A549 (cell line): Measurements from ENCODE around the gene DCDC2. TPM values are rescaled to one million over a fixed set of nuclear protein-coding genes. Genes with fewer than 3 reads are reported as not detected.

Experiments
- ATAC-seq, 2 experiments: fragments of 200-7000 bp in 1 of 2; fragments of >200 bp in 1 of 2; cut with Nextera tagmentation in 1 of 2; cut with Tn5 transposase in 1 of 2; 3 replicates each; pipeline versions ENCODE4 v1.8.0 to v1.9.1; 2018 to 2020; ENCODE audit warnings: mild to moderate bottlenecking in 1 of 2, moderate library complexity in 1 of 2
- CTCF ChIA-PET: fragments of 300-600 bp; sonication (Branson Sonifier 250); formaldehyde crosslinking; extraction: SDS; loops from one replicate; lab custom pipeline; 2021; ENCODE audit warnings: antibody characterized with exemption, inconsistent platforms; lab: Yijun Ruan, JAX
- POLR2A ChIA-PET: fragments of 350-600 bp; formaldehyde crosslinking; extraction: SDS; loops from one replicate; lab custom pipeline; 2021; ENCODE audit warnings: antibody characterized with exemption, inconsistent platforms; lab: Yijun Ruan, JAX
- DNase-seq, 2 experiments: peaks; one replicate each; pipeline versions ENCODE4 v3.0.0 to v3.0.0-alpha.2; 2011 to 2016; ENCODE audit warnings: low read depth in 1 of 2, low spot score in 1 of 2
- FAIRE-seq: peaks from 2 replicates; lab custom pipeline; 2011; peaks lifted over from hg19 to GRCh38; lab: Jason Lieb, UNC
- H3K27ac ChIP-seq, 2 experiments: fragments of >200 bp; sonication (Bioruptor Twin); formaldehyde crosslinking; 3 replicates each; pipeline ENCODE4 v1.5.1; 2016 to 2017
- H3K4me1 ChIP-seq: fragments of >200 bp; sonication (Bioruptor Twin); formaldehyde crosslinking; 3 replicates; pipeline ENCODE4 v1.6.1; 2016
- H3K4me2 ChIP-seq: fragments of >200 bp; sonication (Bioruptor Twin); formaldehyde crosslinking; 3 replicates; pipeline ENCODE4 v1.6.1; 2016
- H3K4me3 ChIP-seq: fragments of >200 bp; sonication (Bioruptor Twin); formaldehyde crosslinking; 3 replicates; pipeline ENCODE4 v1.5.1; 2016
- H3K9me3 ChIP-seq: fragments of >200 bp; sonication (Bioruptor Twin); formaldehyde crosslinking; 3 replicates; pipeline ENCODE4 v1.6.1; 2016
- BHLHE40 ChIP-seq: IDR thresholded peaks from 2 replicates; pipeline ENCODE4 v1.6.1; 2012; ENCODE audit warnings: low read depth, low read length, inconsistent platforms
- CHD4 ChIP-seq: fragments of 200-600 bp; sonication (generic); IDR thresholded peaks from 2 replicates; pipeline ENCODE4 v1.6.1; 2016; ENCODE audit warnings: antibody characterized with exemption, mild to moderate bottlenecking, borderline replicate concordance
- GATA3 ChIP-seq: IDR thresholded peaks from 2 replicates; pipeline ENCODE4 v1.6.1; 2012; ENCODE audit warnings: borderline replicate concordance
- HDAC2 ChIP-seq: fragments of 200-600 bp; sonication (generic); IDR thresholded peaks from 2 replicates; pipeline ENCODE4 v1.6.1; 2016
- JUN ChIP-seq, 2 experiments: fragments of >200 bp; sonication (Bioruptor Twin); formaldehyde crosslinking; IDR thresholded peaks; 2 replicates in 1 of 2; 3 replicates in 1 of 2; pipeline ENCODE4 v1.6.1; 2016 to 2017
- MYC ChIP-seq: IDR thresholded peaks from 2 replicates; pipeline ENCODE4 v1.6.1; 2012; ENCODE audit warnings: mild to moderate bottlenecking, inconsistent platforms, low read length, improper control_type of control experiment, borderline replicate concordance
- POLR2AphosphoS2 ChIP-seq: conservative IDR thresholded peaks from 2 replicates; pipeline ENCODE4 v1.6.1; 2012; ENCODE audit warnings: low read length, improper control_type of control experiment, inconsistent platforms
- RAD21 ChIP-seq, 2 experiments: fragments of >200 bp in 1 of 2; sonication (Bioruptor Twin) in 1 of 2; formaldehyde crosslinking in 1 of 2; IDR thresholded peaks in 1 of 2; conservative IDR thresholded peaks in 1 of 2; 2 replicates in 1 of 2; 3 replicates in 1 of 2; pipeline ENCODE4 v1.6.1; 2012 to 2018; ENCODE audit warnings: inconsistent platforms in 1 of 2
- RFX5 ChIP-seq: fragments of 450-650 bp; IDR thresholded peaks from 2 replicates; pipeline ENCODE4 v1.7.1; 2014; ENCODE audit warnings: antibody characterized with exemption, mild to moderate bottlenecking, moderate library complexity
- SMC3 ChIP-seq: fragments of >200 bp; sonication (Bioruptor Twin); formaldehyde crosslinking; IDR thresholded peaks from 3 replicates; pipeline ENCODE4 v1.6.1; 2018; ENCODE audit warnings: inconsistent platforms
- WGBS: methylation state at CpG from one replicate; pipeline ENCODE4 v1.1.6; 2017; ENCODE audit errors: missing lambda C conversion rate; 5-methylcytosine and 5-hydroxymethylcytosine counted together
- polyA plus RNA-seq, 4 experiments: library from polyadenylated mRNA; depleted of rRNA in 3 of 4; stranded (reverse); fragments of >200 nt; fragmentation: RNase III in 1 of 4; extraction: RNeasy Plus Mini Kit Qiagen cat#74134 plus additional on column Dnase treatment in 1 of 4; gene quantifications; 2 replicates in 3 of 4; 3 replicates in 1 of 4; pipeline ENCODE4 v1.2.3, GENCODE V29; 2011 to 2017
- TF ChIP-seq, protein P1 (sequence below): fragments of 200-600 bp; sonication (generic); IDR thresholded peaks from 2 replicates; pipeline ENCODE4 v1.6.1; 2016; ENCODE audit warnings: antibody characterized with exemption, mild to moderate bottlenecking, moderate library complexity
- TF ChIP-seq, protein P2 (sequence below): fragments of 250-450 bp; sonication (Bioruptor Pico); IDR thresholded peaks from 2 replicates; pipeline ENCODE4 v1.5.0; 2020; ENCODE audit warnings: low read depth, mild to moderate bottlenecking, moderate library complexity
- TF ChIP-seq, protein P3 (sequence below): fragments of 450-650 bp; IDR thresholded peaks from 2 replicates; pipeline ENCODE4 v1.6.1; 2014; ENCODE audit warnings: antibody characterized with exemption
- TF ChIP-seq, protein P4 (sequence below): fragments of >200 bp; sonication (Bioruptor Twin); formaldehyde crosslinking; IDR thresholded peaks from 3 replicates; pipeline ENCODE4 v1.5.1; 2016
- TF ChIP-seq, protein P5 (sequence below): IDR thresholded peaks from 2 replicates; pipeline ENCODE4 v1.6.1; 2012

Gene DCDC2
- polyA plus RNA-seq, 2 of the 4 experiments (the other 2 are of a cell fraction), result 9.1 to 9.4 TPM

DNA sequence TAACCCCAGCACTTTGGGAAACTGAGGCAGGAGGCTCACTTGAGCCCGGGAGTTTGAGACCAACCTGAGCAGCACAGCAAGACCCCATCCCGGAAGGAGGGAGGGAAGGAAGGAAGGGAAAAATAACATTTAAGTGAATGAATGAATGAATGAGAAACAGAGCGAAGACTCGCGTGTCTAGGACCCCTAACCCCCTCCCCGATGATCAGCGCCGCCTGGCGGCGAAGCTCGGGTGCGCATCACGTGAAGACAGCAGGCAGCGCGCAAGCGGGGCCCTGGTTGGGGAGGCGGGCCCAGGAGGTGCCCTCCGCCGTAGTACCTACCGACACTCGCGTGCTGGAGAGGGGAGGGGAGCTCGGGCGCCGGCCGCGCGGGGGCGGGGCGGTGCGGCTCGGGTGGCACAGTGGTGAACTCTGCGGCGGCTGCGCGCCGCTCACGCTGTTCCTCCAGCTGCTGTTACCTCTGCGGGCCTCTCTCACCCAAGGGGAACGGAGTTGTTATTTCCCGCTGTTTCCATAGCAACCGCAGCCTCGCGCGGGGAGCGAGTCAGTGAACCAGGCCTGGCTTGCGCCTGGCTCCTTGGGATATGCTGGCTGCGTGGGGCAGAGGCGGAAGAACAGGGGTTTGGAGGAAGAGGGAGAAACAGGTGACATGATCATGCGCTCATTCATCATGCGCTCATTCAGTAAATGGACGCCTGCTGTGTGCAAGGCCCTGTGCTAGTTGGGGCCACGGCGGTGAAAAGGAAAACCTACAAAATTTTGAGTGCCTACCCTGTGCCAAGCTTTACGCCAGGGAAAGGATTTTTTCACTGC, 2.0 kb upstream of the DCDC2 start:
- TF ChIP-seq GATA3, result peak; percentile 22; the same call in 1 of the 2 replicates
- peak; percentile 53; the same call in 1 of the 2 replicates for TF ChIP-seq MYC
- TF ChIP-seq, protein P1, sequence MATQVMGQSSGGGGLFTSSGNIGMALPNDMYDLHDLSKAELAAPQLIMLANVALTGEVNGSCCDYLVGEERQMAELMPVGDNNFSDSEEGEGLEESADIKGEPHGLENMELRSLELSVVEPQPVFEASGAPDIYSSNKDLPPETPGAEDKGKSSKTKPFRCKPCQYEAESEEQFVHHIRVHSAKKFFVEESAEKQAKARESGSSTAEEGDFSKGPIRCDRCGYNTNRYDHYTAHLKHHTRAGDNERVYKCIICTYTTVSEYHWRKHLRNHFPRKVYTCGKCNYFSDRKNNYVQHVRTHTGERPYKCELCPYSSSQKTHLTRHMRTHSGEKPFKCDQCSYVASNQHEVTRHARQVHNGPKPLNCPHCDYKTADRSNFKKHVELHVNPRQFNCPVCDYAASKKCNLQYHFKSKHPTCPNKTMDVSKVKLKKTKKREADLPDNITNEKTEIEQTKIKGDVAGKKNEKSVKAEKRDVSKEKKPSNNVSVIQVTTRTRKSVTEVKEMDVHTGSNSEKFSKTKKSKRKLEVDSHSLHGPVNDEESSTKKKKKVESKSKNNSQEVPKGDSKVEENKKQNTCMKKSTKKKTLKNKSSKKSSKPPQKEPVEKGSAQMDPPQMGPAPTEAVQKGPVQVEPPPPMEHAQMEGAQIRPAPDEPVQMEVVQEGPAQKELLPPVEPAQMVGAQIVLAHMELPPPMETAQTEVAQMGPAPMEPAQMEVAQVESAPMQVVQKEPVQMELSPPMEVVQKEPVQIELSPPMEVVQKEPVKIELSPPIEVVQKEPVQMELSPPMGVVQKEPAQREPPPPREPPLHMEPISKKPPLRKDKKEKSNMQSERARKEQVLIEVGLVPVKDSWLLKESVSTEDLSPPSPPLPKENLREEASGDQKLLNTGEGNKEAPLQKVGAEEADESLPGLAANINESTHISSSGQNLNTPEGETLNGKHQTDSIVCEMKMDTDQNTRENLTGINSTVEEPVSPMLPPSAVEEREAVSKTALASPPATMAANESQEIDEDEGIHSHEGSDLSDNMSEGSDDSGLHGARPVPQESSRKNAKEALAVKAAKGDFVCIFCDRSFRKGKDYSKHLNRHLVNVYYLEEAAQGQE, result no peak
- peak; percentile 88 for TF ChIP-seq BHLHE40
- TF ChIP-seq, protein P2, sequence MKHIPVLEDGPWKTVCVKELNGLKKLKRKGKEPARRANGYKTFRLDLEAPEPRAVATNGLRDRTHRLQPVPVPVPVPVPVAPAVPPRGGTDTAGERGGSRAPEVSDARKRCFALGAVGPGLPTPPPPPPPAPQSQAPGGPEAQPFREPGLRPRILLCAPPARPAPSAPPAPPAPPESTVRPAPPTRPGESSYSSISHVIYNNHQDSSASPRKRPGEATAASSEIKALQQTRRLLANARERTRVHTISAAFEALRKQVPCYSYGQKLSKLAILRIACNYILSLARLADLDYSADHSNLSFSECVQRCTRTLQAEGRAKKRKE, result no peak
- TF ChIP-seq SMC3, result peak; percentile 87
- TF ChIP-seq HDAC2, result no peak
- TF ChIP-seq CHD4, result peak; percentile 31; the same call in 1 of the 2 replicates
- peak; percentile 76 for TF ChIP-seq RFX5
- peak in 1 of 2 experiments; percentile 51; a peak in 1 of 5 replicates for TF ChIP-seq JUN (IDR thresholded peaks at IDR 0.05)
- TF ChIP-seq, protein P3, sequence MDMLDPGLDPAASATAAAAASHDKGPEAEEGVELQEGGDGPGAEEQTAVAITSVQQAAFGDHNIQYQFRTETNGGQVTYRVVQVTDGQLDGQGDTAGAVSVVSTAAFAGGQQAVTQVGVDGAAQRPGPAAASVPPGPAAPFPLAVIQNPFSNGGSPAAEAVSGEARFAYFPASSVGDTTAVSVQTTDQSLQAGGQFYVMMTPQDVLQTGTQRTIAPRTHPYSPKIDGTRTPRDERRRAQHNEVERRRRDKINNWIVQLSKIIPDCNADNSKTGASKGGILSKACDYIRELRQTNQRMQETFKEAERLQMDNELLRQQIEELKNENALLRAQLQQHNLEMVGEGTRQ, result peak; percentile 75
- TF ChIP-seq, protein P4, sequence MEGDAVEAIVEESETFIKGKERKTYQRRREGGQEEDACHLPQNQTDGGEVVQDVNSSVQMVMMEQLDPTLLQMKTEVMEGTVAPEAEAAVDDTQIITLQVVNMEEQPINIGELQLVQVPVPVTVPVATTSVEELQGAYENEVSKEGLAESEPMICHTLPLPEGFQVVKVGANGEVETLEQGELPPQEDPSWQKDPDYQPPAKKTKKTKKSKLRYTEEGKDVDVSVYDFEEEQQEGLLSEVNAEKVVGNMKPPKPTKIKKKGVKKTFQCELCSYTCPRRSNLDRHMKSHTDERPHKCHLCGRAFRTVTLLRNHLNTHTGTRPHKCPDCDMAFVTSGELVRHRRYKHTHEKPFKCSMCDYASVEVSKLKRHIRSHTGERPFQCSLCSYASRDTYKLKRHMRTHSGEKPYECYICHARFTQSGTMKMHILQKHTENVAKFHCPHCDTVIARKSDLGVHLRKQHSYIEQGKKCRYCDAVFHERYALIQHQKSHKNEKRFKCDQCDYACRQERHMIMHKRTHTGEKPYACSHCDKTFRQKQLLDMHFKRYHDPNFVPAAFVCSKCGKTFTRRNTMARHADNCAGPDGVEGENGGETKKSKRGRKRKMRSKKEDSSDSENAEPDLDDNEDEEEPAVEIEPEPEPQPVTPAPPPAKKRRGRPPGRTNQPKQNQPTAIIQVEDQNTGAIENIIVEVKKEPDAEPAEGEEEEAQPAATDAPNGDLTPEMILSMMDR, result peak; percentile 80
- TF ChIP-seq, protein P5, sequence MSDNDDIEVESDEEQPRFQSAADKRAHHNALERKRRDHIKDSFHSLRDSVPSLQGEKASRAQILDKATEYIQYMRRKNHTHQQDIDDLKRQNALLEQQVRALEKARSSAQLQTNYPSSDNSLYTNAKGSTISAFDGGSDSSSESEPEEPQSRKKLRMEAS, result peak; percentile 75
- peak; percentile 59 to 75; a peak in 4 of 5 replicates for TF ChIP-seq RAD21 (conservative IDR thresholded peaks at IDR 0.05 in 1 of 2, IDR thresholded peaks at IDR 0.05 in 1 of 2)
- TF ChIP-seq, all 56 proteins: peak for 11
- CTCF ChIA-PET, result interaction anchor here (0.6 to 1.8 kb wide), 31 partner anchors 10 to 87 kb away, joined by 3 to 25 read pairs (median 4); partner anchors contain the start of gene MRS2
- H3K27ac ChIP-seq, result peak overlapping the region; percentile 79 to 87
- whole genome bisulfite sequencing, result 5% methylated on average over 27 of the region's 55 CpGs
- peak overlapping the region; percentile 86 for H3K4me2 ChIP-seq
- DNase-seq (peak; percentile 60 to 92), ATAC-seq (peak; percentile 88 to 92), FAIRE-seq (no peak)
- POLR2A ChIA-PET, result interaction anchor here (0.9 to 1.2 kb wide), 5 partner anchors 19 to 77 kb away, joined by 3 to 5 read pairs (median 4); partner anchors contain the start of gene MRS2
- H3K9me3 ChIP-seq, result no peaks in the 10 kb centered on the region
- peaks cover 14% of the 10 kb centered on the region; the same call in 2 of the 3 replicates for H3K4me1 ChIP-seq
- peak overlapping the region; percentile 34 for H3K4me3 ChIP-seq

DNA sequence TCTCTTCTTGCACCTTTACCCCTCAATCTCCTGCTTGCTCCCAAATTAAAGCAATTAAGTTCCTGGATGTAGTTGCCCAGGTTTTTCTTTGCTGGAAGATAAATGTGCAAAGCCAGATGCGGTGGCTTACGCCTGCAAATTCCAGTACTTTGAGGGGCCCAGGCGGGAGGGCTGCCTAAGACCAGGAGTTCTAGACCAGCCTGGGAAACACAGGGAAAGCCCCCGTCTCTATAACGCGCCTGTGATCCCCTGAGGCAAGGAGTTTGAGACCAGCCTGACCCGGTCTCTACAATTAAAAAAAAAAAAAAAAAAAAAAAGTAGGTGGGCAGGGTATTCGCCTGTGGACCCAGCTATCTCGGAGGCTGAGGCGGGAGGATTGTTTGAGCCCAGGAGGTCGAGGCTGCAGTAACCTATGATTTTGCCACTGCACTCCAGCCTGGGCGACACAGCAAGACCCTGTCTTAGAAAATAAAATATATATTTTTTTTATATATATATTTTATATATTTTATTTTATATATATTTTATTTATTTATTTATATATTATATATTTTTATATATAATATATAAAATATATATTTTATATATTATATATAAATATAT, 461 bp upstream of the DCDC2 start:
- Histone ChIP-seq H3K27ac (peak overlapping the region; percentile 79 to 87), H3K4me1 (peaks cover 14% of the 10 kb centered on the region; the same call in 2 of the 3 replicates), H3K4me3 (peak overlapping the region; percentile 63), H3K4me2 (peak overlapping the region; percentile 87), H3K9me3 (no peaks in the 10 kb centered on the region)
- POLR2A ChIA-PET, result no interaction called here
- FAIRE-seq, result no peak
- 0 out of 2 replicates have a peak, but pooled peaks have one; percentile 62 for TF ChIP-seq CHD4
- TF ChIP-seq POLR2AphosphoS2, result no peak
- no peak for DNase-seq
- no peak for ATAC-seq
- CTCF ChIA-PET, result interaction anchor here (0.9 to 3.5 kb wide), 6 partner anchors 8 to 75 kb away, joined by 3 to 21 read pairs (median 5); no protein-coding TSS in a partner anchor
- WGBS, result 29% methylated on average over 12 of the region's 12 CpGs
